Measurements from ENCODE around the gene HNRNPH1.

GRCh38 chr5:179601871-179602625, 21.4 kb downstream of the HNRNPH1 start:
- no peak for TF ChIP-seq CTCF (conservative IDR thresholded peaks at IDR 0.05; ENCODE audit: low read length)
- no peak for TF ChIP-seq EZH2phosphoT487 (IDR thresholded peaks at IDR 0.05; ENCODE audit: borderline replicate concordance)

Measured in Loucy (cell line).